RWPE1 (cell line): Measurements from ENCODE around the gene PPP3CA.

Source experiments
- CTCF ChIA-PET: fragments of 350-600 bp; sonication (Branson Sonifier 250); formaldehyde crosslinking; extraction: SDS; loops from one replicate; lab custom pipeline; 2021; lab: Yijun Ruan, JAX
- POLR2A ChIA-PET: fragments of 400-600 bp; formaldehyde crosslinking; extraction: SDS; loops from one replicate; lab custom pipeline; 2020; ENCODE audit warnings: antibody characterized with exemption; ENCODE audit not compliant: low non-redundant PET; lab: Yijun Ruan, JAX
- DNase-seq: peaks from one replicate; pipeline ENCODE4 v3.0.0; 2012; ENCODE audit warnings: low spot score
- H3K27ac ChIP-seq: fragments of 450-650 bp; 2 replicates; pipeline ENCODE4 v1.5.1; 2017
- TF ChIP-seq, protein P1 (sequence below): fragments of 450-650 bp; conservative IDR thresholded peaks from 2 replicates; pipeline ENCODE4 v1.5.1; 2017; ENCODE audit warnings: low read depth, mild to moderate bottlenecking

PPP3CA gene

DNA sequence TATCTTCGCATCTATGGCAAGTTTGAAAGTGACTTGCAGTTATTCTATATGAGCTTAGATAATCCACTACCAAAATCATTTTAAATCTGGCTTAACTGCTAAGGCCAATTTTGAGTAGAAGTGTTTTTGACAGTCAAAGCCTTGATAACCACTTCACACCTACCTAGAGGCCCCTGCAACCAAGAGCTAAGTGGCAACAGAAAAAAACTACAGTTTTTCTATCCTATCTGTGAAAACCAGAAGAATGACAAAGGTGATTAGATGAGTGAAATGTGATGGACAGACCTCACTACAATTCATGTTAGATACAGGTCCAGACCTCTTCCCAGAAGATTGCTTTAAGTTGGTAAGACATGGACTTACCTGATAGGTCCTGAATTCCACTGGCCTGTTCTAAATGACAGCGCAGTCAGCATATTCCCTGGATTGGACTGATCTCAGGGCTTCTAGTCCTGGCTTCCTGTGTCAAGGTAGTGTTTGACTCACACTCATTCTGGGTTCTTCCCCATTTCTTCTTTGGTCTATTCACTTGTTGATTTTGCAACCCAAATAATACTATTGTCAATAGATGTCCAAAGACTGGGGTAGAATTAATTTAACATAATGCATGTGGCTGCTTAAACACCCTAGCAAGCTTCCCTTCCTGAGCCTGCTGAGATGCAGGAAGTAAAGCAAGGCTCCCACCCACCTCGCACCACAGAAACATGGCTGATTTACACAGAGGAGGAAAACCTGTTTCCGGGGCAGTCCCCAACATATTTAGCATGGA is 65.1 kb downstream of the PPP3CA start:
- no peak for DNase-seq
- POLR2A ChIA-PET: no interaction called here
- TF ChIP-seq, protein P1, sequence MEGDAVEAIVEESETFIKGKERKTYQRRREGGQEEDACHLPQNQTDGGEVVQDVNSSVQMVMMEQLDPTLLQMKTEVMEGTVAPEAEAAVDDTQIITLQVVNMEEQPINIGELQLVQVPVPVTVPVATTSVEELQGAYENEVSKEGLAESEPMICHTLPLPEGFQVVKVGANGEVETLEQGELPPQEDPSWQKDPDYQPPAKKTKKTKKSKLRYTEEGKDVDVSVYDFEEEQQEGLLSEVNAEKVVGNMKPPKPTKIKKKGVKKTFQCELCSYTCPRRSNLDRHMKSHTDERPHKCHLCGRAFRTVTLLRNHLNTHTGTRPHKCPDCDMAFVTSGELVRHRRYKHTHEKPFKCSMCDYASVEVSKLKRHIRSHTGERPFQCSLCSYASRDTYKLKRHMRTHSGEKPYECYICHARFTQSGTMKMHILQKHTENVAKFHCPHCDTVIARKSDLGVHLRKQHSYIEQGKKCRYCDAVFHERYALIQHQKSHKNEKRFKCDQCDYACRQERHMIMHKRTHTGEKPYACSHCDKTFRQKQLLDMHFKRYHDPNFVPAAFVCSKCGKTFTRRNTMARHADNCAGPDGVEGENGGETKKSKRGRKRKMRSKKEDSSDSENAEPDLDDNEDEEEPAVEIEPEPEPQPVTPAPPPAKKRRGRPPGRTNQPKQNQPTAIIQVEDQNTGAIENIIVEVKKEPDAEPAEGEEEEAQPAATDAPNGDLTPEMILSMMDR: no peak
- CTCF ChIA-PET: no interaction called here
- H3K27ac ChIP-seq: no peak overlapping the region

DNA sequence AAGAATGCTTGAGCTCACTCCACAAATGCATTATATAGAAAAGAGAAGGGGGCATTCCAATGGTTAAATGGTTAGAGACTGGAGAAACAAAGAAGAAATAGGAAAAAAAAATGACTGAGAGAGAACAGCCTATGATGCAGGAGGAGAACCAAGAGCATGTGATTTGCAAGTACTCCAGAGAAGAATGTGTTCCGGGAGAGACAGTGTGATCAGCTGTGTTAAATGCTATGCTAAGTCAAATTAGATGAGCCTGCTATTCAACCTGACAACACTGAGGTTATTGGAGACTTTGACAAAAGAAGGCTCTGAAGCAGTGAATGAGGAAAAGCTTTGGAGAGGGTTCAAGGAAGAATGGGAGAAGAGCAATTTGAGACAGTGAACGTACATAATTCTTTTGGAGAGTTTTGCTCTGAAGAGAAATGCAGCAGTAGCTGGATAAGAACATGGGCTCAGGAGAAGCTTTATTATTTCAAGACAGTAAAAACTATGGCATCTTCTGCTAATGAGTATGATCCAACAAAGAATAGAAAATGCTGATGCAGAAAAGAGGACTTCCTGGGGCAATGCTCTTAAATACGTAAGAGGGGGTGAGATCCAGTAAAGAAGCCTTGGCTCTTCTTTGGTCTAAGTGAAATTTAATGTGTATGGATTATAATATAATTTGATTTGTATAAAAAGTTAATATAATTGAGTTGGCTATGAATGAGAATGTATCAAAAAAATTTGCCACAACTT is 66.3 kb downstream of the PPP3CA start:
- ChIA-PET CTCF (no interaction called here), POLR2A (no interaction called here)
- no peak overlapping the region for H3K27ac ChIP-seq
- TF ChIP-seq, protein P1: no peak
- no peak for DNase-seq

DNA sequence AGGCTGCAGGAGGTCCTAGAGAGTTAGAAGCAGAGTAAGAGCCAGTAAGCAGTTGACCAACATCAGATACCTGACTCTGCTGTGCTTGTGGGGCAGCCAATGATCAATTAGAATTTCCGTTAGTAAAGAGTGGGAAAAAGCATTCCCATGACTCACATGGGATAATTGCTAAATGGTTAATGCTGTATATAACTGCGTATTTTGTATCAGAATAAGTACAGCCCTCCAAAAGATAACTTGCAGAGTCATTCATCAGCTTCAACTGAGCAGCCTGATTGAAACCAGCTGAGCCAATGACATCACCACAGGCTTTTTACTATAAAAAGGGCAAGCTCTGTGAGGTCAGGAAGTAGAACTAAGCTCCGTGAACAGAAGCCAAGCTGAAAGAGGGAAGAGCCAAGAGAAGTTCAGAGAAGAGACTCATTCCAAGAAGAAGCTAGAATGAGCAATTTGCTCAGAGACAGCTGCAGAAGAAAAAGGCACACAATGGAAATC is 67.9 kb downstream of the PPP3CA start:
- ChIA-PET POLR2A (no interaction called here), CTCF (no interaction called here)
- no peak overlapping the region for H3K27ac ChIP-seq
- no peak for DNase-seq
- TF ChIP-seq, protein P1: no peak

DNA sequence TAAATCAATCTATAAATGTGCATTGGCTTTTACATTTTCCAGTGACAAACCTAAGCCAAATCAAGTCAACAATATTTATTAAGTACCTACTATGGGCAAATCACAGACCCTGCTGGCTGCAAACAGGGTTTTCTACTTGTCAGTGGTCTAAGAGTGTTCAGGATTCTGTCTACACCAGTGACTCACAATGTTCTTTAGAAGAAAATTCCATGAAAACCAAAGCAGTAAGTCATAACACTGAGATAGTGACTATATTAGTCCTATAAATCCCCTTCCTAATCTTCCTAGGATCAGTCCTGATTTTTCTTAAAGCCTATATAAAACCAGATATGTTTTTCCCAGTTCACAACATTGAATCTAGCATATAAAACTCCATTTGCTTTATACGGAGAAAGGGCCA is 69.7 kb downstream of the PPP3CA start:
- CTCF ChIA-PET: no interaction called here

DNA sequence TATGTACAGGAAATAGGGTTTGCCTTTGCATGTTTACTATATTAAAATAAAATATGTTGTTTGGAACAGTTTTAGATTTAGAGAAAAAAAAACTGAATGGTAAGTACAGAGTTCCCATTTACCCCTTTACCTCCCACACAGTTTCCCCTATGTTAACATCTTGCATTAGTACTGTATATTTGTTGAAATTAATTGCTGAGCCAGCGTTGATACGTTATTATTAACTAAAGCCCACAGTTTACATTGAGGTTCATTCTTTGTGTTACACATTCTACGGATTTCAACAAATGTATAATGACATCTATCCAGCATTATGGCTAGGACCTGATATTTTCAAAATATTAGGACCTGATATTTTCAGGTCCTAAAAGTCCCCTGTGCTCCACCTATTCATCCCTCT is 70.7 kb downstream of the PPP3CA start:
- DNase-seq: no peak
- POLR2A ChIA-PET: no interaction called here
- TF ChIP-seq, protein P1: no peak
- no peak overlapping the region for H3K27ac ChIP-seq
- CTCF ChIA-PET: no interaction called here

More for the DNA sequence above, 69.7 kb downstream of the PPP3CA start:
- no peak overlapping the region for H3K27ac ChIP-seq
- peak; percentile 8 for DNase-seq
- TF ChIP-seq, protein P1: no peak
- POLR2A ChIA-PET: no interaction called here

DNA sequence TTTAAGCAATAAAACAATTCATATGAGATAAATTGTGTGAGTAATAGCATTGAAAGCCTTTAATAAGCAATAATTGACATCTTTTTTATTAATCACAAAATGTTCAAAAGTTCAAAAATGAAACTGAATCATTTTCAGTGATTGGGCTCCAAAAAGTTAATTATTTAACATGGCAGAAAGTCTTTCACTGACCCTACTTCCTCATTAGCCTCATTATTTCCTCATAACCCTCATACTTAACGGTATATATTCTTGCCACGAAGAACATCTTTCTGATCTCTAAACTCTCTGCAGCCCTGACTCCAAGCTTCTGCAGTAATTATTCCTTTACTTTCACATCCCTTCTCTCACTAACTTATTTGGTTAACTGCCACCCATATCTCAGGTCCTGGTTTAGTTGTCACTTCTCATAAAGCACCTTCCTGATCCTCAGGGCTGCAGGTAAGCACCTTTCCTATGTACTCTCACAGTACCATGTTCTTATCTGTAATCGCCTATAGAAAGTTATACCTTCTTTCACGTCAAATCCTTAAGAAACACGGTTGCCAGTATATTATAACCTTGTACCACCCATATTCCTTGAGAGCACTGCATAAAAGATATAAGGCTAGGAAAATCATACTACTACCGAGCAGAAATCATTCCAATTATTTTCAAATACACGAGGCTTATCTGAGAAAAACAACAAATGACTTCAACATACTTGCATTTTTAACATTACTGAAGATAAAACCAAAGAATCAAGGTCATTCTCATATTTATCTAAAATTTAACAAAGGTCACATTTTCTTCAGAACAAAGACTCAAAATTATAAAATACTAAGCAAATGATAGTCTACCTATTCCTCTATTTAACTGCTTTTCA is 72.2 kb downstream of the PPP3CA start:
- POLR2A ChIA-PET: no interaction called here
- TF ChIP-seq, protein P1: no peak
- CTCF ChIA-PET: interaction anchor here (0.6 kb wide), 1 partner anchor 1216 kb away, joined by 5 read pairs; no protein-coding TSS in a partner anchor
- no peak overlapping the region for H3K27ac ChIP-seq
- no peak for DNase-seq
